ENCODE measurements around the gene SMIM24. TPM values are rescaled to one million over a fixed set of nuclear protein-coding genes. Genes with fewer than 3 reads are reported as not detected.

The SMIM24 gene
- total and polyA plus RNA-seq, 9 of the 15 experiments (the other 6 are each of a cell fraction or from before 2014, with no cell fraction given), result 0.45 to 12.3 (median 1.4) TPM; not detected in 1

GRCh38 chr19:3505598-3506383 is 25.5 kb upstream of the SMIM24 start, which contains the start of gene FZR1 (continued):
- TF ChIP-seq AFF1 (IDR thresholded peaks at IDR 0.05; ENCODE audit: low read depth in 1 of 2, partially characterized antibody in 2 of 2) (no peak), BCOR (IDR thresholded peaks at IDR 0.05) (no peak), ZMIZ1 (IDR thresholded peaks at IDR 0.05; ENCODE audit: low read depth in 2 of 2, low read length in 2 of 2) (no peak), UBTF (IDR thresholded peaks at IDR 0.05; ENCODE audit: borderline replicate concordance in 1 of 2, low read depth in 2 of 2, low read length in 2 of 2) (no peak), ZSCAN29 (IDR thresholded peaks at IDR 0.05) (no peak), ZNF133 (CRISPR knock-in tag; IDR thresholded peaks at IDR 0.05) (no peak), POLR2A (conservative IDR thresholded peaks at IDR 0.05) (peak; percentile 80), TEAD2 (tag; IDR thresholded peaks at IDR 0.05) (no peak), PKNOX1 (IDR thresholded peaks at IDR 0.05) (peak; percentile 19; the same call in 1 of the 2 replicates), ATF7 (IDR thresholded peaks at IDR 0.05) (peak; percentile 90), ZNF778 (CRISPR knock-in tag; IDR thresholded peaks at IDR 0.05) (no peak), MTF1 (CRISPR knock-in tag; IDR thresholded peaks at IDR 0.05; ENCODE audit: borderline replicate concordance) (no peak), MAFK (IDR thresholded peaks at IDR 0.05; ENCODE audit: low read length) (no peak; the same call in 1 of the 2 replicates), GATA2 (CRISPR knock-in tag; IDR thresholded peaks at IDR 0.05) (peak; percentile 91), ZNF583 (CRISPR knock-in tag; IDR thresholded peaks at IDR 0.05) (no peak), ZNF197 (CRISPR knock-in tag; IDR thresholded peaks at IDR 0.05; ENCODE audit: low read depth) (no peak), ZNF175 (CRISPR knock-in tag; IDR thresholded peaks at IDR 0.05; ENCODE audit: low read depth) (0 out of 2 replicates have a peak, but pooled peaks have one; percentile 17)
